ENCODE results near the gene CEP19.

GRCh38 chr3:196708467-196708866, 3.6 kb downstream of the CEP19 start:
- TF ChIP-seq PATZ1 (CRISPR knock-in tag; IDR thresholded peaks at IDR 0.05; ENCODE audit: borderline replicate concordance) (no peak), ZFP30 (CRISPR knock-in tag; IDR thresholded peaks at IDR 0.05) (no peak)
